ENCODE results near the gene PBX4. TPM values are rescaled to one million over a fixed set of nuclear protein-coding genes. Genes with fewer than 3 reads are reported as not detected.

The PBX4 gene
- total and polyA plus RNA-seq, 2 of the 8 experiments (the other 6 are each of a cell fraction or from before 2014, with no cell fraction given): 3.4 to 3.8 TPM

GRCh38 chr19:19558636-19559035, 59.9 kb downstream of the PBX4 start:
- no peak for FAIRE-seq
- CTCF ChIA-PET (ENCODE audit: partially characterized antibody): interaction anchor here (0.6 to 20.0 kb wide), 11 partner anchors 9 to 197 kb away, joined by 3 to 223 read pairs (median 4); no protein-coding TSS in a partner anchor

More at GRCh38 chr19:19558636-19559035, 59.9 kb downstream of the PBX4 start:
- Histone ChIP-seq H3K27me3 (replicated peaks in 1 of 4; ENCODE audit: control insufficient read depth in 3 of 4, extremely low read depth in 1 of 4, insufficient read depth in 3 of 4, low read length in 3 of 4) (no peaks in the 10 kb centered on the region), H3K79me1 (ENCODE audit: low read depth, low read length) (0 out of 2 replicates have a peak, but pooled peaks cover 2% of the 10 kb centered on the region), H3K36me3 (ENCODE audit: control insufficient read depth in 2 of 4, insufficient read depth in 4 of 4, low read length in 3 of 4) (no peaks in the 10 kb centered on the region), H3K4me3 (ENCODE audit: extremely low read depth in 1 of 4, insufficient read depth in 2 of 4, low read depth in 3 of 4, low read length in 4 of 4) (no peak overlapping the region), H2AK5ac (ENCODE audit: low read depth, low read length) (no peak overlapping the region), H2BK5ac (ENCODE audit: low read depth, low read length) (peak overlapping the region; percentile 40; the same call in 1 of the 2 replicates), H3K56ac (replicated peaks; ENCODE audit: insufficient read length, low read depth, low read length) (no peak overlapping the region), H3K4me1 (replicated peaks in 1 of 4; ENCODE audit: control insufficient read depth in 3 of 4, insufficient read depth in 4 of 4, low read length in 3 of 4) (peaks cover 0 to 4% (median 0%) of the 10 kb centered on the region in 4 experiments; a peak in 2 of 7 replicates), H3K23ac (ENCODE audit: insufficient read length) (no peak overlapping the region), H2BK20ac (ENCODE audit: low read length) (no peak overlapping the region), H3K4me2 (ENCODE audit: insufficient read depth in 1 of 2, low read depth in 2 of 2, low read length in 2 of 2) (no peak overlapping the region), H3K18ac (ENCODE audit: extremely low read depth, low read length) (no peak overlapping the region), H4K91ac (replicated peaks; ENCODE audit: insufficient read length, low read length) (no peak overlapping the region), H3K79me2 (ENCODE audit: control insufficient read depth in 1 of 2, insufficient read depth in 2 of 2, low read length in 2 of 2) (no peaks in the 10 kb centered on the region), H4K20me1 (replicated peaks in 1 of 2; ENCODE audit: control insufficient read depth in 1 of 2, insufficient read depth in 2 of 2, low read length in 2 of 2) (no peaks in the 10 kb centered on the region), H4K5ac (ENCODE audit: insufficient read length, low read depth, low read length) (no peak overlapping the region), H2BK15ac (ENCODE audit: low read length) (no peak overlapping the region), H2AFZ (ENCODE audit: low read length) (no peak overlapping the region), H3K4ac (replicated peaks; ENCODE audit: insufficient read length, low read depth, low read length) (no peak overlapping the region), H4K8ac (ENCODE audit: extremely low read depth, insufficient read depth, low read length) (no peak overlapping the region), H3K23me2 (ENCODE audit: low read depth, low read length) (no peaks in the 10 kb centered on the region), H2BK12ac (ENCODE audit: low read depth, low read length) (no peak overlapping the region), H3K14ac (ENCODE audit: insufficient read length) (no peak overlapping the region), H3K27ac (ENCODE audit: low read depth, low read length) (no peak overlapping the region), H3K9ac (replicated peaks in 1 of 4; ENCODE audit: extremely low read depth in 1 of 4, low read depth in 3 of 4, low read length in 3 of 4) (no peak overlapping the region), H3K9me3 (ENCODE audit: insufficient read depth in 2 of 2, low read depth in 1 of 2, low read length in 1 of 2) (no peaks in the 10 kb centered on the region), H2BK120ac (replicated peaks; ENCODE audit: low read depth, low read length) (no peak overlapping the region)
- 87% methylated on average over 16 of the region's 16 CpGs; no CpG with 5 or more reads in 1 of the 2 experiments for WGBS, 2 experiments (ENCODE audit: extremely low coverage in 1 of 2, insufficient coverage in 1 of 2, insufficient read length in 1 of 2, insufficient replicate concordance in 2 of 2, low coverage in 1 of 2, low lambda C conversion rate in 2 of 2, missing lambda C conversion rate in 1 of 2)
- POLR2A ChIA-PET (ENCODE audit: partially characterized antibody): no interaction called here
- TF ChIP-seq HDAC6 (IDR thresholded peaks at IDR 0.05; ENCODE audit: low read depth, low read length) (no peak), TEAD4 (IDR thresholded peaks at IDR 0.05; ENCODE audit: low read depth, low read length) (no peak)
- DNase-seq (ENCODE audit: low read depth in 1 of 2, low spot score in 2 of 2): no peak
